NCI-H1417 (cell line): ENCODE results near the gene OBSL1.

ENCODE experiments used
- DNase-seq, 3 experiments: peaks; one replicate each; lab custom pipeline; 2025; lab: John Stamatoyannopoulos, UW

OBSL1 gene

DNA sequence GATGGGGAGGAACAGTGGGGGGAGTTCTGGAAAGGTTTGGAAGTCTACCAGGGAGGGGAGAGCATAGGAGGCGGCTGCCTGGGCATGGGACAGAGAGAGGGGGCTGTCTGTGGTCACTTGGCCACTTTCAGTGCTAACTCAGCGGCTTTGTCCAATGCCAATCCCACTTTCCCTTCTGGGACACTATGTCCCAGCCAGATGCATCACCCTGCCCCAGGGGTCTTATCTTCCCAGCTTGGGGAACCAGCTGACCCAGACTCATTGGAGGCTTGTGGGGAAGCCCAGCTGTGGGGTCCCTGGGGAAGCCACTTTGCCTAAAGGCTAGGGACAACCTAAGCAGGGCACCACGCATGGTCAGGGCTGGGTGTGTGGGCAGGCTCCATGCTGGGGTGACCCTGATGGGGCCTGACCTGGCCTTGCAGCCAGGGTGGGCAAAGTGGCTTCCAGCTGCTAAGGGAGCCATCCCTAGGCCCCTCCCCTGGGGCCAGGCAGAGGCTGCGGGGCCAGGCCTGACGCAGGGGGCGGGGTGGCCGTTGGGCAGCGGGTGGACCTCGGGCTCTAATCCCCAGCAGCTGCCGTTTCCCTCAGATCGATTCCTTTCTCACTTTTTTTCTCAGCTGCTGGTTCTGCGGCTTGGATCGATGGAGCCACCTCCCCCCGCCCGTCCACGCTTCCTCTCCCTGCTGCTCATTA is 58.7 kb downstream of the OBSL1 start:
- DNase-seq: peak in 2 of 3 experiments; percentile 18 to 21

DNA sequence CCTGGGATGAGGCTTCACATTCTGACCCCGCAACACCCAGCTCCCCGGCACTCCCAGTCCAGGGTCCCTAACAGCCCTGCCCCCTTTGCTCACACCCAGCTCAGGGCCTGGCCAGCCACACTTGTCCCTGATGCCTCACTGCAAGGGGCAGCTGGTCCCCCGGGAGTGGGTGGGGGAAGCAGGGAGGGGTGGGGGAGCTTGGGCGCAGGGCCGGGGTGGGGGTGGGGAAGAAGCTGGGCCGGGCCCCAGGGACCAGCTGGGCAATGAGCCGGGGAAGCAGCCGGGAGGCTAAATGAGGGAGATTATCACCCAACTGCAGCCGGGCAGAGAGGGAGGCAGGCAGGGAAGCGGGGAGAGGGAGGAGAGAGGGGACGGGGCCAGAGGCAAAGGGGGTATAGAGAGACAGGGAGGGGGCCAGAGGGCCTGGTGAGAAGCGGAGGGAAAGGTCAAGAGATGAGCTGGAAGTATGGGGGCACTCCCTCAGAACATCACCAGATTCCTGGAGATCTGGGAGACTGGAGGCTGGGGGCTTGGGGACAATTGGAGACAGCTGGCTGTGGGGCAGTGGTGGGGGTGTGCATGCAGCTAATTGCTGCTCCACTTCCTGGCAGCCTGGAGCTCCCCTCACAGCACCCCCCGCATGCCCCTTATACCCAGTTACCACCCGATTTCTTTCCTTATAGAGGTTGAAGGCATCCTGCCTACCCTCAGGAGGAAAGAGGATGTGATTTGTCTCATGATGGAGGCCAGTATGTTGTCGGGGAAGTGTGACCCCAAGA is 59.6 kb downstream of the OBSL1 start:
- DNase-seq: peak in 2 of 3 experiments; percentile 4 to 40

DNA sequence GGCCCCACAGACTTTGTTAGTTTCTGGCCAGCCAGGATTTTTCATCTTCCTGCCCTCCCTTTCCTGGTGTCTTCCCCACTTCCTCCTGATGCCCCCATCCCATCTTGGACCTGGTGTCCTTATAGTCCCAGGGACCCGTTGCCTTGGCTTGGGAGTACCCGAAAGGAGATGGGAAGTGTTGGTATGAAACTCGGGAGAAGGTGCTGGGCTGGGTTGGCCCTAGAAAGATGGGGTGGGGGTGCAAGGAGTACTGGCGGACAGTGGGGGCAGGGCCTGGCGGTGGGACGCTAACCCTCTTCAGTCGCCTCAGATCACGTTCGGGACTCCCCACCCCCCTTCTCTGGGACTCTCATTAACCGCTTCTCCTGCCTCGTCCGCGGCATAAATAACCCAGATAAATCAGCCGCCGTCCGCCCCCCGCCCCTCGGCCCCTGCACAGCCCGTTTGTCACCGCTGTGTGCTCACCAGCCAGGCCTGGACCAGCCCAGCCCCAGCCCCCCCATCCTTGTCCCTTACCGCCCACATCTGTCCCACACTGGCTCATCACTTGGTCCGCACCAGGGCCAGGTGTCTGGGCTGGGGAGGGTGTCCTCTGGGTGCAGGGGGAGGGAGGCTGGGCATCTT is 60.7 kb downstream of the OBSL1 start:
- DNase-seq: no peak

DNA sequence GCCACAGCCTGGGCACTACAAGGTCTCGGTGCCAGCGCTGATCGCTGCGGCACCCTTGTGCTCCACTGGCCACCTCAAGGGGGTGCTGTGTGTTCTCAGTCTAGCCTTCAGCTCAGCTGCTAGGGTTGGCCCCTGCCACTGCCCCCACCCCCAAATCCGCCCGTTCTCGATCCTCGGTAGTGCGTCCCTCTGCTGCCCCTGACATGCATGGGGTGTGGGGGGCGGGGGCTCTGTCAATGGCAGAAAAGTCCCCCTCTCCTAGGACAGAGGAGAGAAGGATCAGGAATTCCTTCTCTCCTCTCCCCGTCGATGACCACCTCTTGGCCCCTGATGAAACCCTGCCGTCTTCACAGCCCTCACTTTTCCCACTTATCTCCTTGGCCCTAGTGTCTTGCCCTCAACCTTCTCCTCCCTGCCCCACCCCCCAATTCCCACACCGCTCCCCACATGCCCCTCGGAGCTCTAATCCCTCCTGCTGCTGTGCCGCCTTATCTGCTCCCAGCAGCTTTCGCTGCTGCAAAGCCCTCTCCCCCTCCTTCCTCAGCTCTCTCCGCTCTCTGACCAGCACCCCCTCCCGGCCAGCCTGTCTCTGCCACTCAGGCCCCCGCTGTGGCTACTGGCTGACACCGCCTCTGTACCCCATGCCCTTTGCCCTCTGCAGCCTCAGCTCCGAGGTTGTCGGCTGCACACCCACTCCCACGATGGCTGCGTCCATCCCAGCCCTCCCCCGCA is 61.4 kb downstream of the OBSL1 start:
- peak; percentile 24 to 65 (median 54) for DNase-seq

DNA sequence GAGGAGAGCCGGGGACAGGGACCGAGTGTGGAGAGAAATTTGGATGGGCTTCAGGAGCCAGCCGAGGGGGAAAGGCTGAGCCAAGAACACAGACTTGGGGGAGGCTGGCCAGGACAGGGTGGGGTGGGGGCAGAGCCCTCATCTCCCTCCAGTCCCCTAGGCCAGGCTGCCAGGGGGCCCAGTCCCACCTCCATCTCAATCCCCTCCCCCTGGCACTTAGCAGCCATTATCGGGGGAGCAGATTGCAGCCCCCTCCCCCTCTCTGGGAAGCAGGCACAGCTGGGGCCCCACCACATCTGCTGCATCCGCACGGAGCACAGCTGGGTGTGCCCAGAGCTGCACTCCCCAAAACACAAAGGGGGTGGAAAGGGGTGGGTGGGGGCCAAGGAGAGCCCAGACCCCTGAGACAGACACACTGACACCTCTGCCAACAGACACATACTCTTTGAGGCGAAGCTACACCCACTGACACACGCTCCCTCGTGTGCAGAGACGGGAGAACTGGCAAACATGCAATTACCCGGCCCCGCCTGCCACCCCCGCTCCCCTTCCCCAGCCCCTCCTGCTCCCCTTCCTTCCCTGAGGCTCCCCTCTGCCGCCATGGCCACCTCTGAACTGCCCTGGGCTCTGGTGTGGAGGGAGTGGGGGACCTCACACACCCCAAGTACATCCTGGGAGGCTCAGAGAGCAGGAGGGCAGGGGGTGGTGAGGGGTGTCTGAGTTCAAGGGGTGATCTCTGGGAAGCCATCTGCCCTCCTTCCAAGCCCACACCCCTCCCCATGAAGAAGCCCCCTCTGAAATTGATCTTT is 62.2 kb downstream of the OBSL1 start:
- DNase-seq: peak in 2 of 3 experiments; percentile 52 to 56

DNA sequence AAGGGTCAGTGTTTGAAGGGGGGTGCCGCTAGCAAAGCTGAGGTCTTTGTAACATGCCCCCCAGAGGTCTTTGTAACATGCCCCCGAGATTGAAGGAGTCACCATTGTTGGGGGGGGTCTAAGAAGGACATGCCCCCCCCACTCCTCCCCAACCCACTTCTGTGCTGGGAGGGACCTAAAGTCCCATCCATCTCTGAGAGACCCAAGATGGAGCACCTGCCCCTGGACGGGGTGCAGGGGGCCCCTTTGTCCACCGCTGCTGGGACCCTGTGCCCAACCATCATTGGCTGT is 63.0 kb downstream of the OBSL1 start:
- no peak for DNase-seq

DNA sequence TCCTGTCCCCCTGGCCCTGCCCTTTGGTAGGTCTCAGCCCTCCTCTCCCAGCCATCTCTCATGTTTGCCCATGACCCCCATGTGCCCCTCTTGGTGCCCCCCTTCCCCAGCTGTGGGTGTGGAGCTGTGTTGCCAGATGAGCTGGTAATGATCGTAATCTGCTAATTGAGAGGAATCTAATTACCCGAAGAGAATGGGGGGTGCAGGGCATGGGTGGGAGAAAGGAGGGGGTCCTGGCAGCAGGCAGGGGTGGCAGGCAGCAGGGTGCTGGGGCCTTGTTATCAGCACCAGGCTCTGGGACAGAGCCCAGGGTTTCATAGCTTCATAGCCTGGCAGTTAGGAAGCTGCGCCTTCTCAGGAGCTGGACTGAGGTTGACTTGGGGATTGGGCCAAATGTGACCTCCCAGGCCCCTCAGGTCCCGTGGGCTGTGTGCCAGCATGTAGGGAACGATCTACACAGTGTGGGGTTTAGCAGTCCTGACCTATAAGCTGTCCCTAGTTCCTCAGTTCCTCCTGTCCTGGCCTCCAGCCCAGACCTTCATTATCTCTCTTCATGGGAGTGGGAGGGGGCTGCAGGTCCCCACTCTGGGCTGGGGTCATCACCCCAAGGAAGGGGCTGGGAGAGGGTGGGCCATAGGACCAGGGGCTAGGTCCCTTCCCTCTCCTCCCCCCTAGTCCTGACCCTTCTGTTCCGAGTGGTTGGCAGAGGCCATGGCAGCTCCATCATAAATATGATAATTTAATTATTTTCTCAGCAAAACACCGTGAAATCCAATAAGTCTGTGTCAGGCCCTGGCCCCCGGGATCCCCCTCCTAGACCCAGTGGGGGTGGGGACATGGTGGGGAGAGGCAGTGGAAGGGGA is 63.5 kb downstream of the OBSL1 start:
- DNase-seq: no peak

DNA sequence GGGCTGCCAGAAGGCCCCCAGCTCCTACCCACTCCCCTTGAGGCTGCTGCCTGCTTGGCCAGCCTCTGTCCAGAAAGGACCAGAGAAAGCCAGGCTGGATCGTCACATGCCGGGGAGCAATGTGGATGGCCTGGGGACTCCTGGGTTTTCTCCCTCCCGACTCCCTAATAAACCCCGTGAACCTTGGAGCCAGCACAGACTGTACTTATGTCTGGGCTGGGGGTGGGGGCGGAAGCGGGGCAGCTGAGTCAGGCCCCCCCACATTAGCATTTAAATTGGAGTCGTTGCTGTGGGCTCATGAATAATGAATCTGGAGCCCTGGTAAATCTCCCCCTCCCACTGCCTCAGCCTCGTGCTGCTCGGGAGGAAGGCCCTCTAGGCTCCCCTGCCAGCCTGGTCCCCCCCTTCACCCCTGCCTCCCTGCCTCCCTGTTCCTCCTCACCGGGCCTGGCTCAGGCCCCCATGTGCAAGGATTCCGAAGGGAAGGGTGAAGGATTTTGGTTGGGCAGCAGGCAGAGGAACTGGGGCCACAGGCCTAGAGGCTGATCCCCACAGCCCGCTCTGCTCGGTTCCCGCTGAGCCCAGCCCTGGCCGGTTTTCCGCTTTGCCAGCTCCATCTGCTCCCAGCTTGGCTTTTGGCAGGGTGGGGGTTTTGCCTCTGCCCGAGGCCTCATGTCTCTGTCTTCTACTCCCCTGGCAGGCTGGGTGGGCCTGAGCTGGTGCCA is 64.4 kb downstream of the OBSL1 start:
- DNase-seq: no peak

DNA sequence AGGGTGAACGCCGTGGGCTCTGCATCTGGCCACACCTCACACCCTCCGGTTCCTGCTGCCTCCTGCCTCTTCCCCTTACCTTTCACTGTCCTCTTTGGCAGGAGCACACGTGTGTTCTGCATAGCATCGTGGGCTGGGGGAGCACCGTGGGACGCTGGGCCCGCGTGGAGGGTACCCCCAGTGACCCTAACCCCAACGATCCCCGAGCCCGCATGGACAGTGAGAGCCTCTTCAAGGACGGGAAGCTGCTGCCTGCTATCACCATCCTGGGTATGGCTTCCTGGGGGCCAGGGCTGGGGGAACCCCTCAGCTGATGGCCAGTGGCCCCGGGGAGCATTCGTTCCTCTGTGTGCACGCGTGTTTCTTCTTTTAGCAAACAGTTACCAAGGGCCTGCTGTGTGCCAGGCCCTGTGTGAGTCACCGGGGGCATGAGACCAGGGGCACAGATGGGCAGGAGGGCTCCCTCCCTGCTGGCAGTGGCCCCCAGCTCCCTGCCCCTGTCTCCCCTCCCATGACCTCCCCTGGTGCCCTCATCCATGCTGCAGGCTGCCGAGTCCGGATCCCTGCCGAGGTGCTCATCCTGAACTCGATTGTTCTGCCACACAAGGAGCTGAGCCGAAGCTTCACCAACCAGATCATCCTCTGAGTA is 65.1 kb downstream of the OBSL1 start:
- DNase-seq: no peak

DNA sequence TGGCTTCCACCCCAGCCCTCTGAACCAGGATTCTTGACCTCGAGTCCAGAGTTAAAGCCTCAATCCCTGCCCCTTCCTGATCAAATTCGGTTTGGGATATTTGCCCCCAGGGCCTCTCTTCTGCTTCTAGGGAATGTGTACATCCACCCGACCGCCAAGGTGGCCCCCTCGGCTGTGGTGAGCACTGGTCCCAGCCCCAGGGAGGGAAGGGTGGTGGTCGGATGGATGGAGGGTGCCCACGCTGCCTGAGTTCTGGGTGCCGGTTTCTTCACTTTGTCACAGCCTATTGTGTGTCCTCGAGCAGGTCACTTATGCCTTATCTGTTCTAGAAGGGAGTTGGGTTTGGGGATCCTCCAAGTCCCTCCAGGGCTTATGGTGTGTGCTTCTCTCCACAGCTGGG is 65.8 kb downstream of the OBSL1 start:
- no peak for DNase-seq

DNA sequence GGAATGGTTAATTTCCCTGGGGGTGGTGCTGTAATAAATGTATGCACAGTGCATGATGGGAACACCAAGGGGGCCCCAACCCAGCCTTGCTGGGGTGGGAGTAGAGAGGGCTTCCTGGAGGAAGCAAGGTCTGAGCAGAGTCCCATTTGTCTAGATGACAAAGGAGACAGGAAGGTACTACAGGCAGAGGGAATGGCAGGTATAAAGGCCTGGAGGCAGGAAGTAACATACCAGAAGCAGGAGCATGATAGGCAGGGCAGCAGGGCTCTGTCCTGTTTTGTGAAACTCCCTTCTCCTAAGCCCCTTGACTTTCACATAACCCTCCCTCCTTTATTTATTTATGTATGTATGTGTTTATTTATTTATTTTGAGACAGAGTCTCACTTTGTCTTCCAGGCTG is 68.7 kb downstream of the OBSL1 start:
- DNase-seq: no peak

DNA sequence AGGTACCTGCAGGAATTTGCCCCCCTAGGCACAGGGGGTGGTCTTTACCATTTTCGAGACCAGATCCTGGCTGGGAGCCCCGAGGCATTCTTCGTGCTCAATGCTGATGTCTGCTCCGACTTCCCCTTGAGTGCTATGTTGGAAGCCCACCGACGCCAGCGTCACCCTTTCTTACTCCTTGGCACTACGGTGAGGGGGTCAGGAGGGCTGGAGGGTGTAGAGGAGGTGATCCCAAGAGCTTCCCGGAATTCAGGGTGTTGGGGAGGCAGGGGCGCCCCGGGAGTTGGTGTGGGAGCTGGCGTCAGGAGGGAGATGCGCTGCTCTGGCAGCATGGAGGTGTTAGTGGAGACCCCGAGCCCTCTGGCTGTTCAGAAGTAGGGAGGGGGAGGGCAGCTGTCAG is 69.5 kb downstream of the OBSL1 start:
- DNase-seq: no peak
